Colon (tissue), 2 donors: ENCODE results near the gene NAP1L4.
"Not testable (repeated sequence)": the region's sequence is repeated elsewhere in the genome, so short reads cannot be mapped to it uniquely, and the experiment has no call there.

Source experiments
- FAIRE-seq: peaks from 2 replicates; lab custom pipeline; 2012; peaks lifted over from hg19 to GRCh38; lab: Jason Lieb, UNC
- donor health status: control.
- donor health status: control.

Gene NAP1L4

GRCh38 chr11:2958251-2958650, 33.9 kb downstream of the NAP1L4 start:
- no peak for FAIRE-seq

GRCh38 chr11:2955906-2956476, 36.1 kb downstream of the NAP1L4 start:
- no peak for FAIRE-seq

- FAIRE-seq, result no peak
Measured at GRCh38 chr11:2954263-2954662, 37.9 kb downstream of the NAP1L4 start.

DNA sequence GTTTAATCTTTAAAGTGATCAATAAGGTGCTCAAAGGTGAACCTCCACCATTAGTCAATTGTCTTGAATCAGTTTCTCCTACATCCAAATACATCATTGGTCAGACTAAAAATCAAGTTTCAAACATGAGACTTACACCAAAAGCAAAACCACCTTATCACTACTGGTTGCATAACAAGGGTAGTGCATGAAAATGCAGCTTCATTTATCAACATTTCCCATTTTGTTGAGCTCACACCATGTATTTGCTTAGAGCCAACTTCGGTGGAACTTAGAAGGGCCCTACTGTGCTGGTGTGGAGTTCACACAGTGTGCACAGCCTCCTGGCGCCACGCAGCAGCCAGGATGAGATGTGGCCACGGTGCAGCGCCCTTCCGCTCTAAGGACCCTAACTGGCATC, 39.8 kb downstream of the NAP1L4 start:
- FAIRE-seq, result no peak

DNA sequence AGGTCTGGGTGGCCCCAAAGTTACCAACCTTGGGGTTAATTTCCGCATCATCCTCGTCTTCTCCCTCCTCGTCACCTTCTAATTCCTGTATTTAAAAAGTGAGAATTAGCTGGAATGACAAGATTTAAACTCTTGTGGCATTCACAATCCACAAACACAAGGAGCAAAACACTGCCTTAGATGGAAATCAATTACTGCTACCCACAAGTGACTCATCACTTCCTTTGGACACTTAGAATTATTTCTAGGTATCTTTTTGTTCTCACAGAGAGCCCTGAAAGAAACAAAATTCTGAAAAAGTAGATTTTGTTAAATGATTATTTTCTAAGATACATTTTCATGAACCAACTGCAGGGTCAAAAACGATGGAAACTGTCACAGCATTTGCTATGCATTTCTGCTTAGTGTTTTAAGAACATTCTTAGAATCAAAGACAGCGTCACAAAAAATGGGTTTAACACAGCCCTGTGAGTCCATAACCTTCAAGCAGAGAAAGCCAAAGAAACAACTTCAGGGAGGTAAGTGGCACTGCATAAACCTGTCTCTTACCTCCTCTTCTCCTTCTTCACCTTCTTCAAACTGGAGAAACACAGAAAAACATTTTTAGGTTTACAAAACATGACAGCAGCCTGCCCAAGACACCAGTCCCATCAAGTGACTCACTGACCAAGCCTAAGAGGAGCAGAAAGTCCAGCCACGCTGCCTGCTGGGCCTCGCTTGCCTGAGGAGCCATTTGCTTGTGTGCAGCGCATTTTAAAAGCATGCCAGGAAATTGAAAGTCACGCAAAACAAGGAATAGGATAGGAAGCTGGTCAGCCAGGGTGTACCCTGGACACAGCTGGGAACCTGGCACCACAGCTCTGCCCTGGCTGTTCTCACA, 40.7 kb downstream of the NAP1L4 start:
- no peak for FAIRE-seq

DNA sequence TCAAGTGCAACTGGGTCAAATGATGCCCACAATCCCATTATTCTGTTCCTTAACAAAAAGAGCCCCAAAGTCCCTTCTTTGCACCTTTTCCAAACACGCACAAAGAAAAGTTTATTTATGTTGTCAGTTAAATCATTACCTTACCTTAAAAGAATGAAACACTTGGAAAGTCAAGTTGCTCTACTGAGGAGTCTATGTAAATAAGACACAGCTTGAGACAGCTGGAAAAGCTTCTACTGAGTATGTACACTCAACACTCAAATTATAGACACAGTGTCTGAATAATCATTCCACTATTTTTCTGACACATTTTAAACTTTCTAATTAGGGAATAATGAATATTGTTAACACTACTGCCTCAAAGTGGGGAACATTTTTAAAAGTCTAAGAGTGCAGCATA, 41.3 kb downstream of the NAP1L4 start:
- no peak for FAIRE-seq

DNA sequence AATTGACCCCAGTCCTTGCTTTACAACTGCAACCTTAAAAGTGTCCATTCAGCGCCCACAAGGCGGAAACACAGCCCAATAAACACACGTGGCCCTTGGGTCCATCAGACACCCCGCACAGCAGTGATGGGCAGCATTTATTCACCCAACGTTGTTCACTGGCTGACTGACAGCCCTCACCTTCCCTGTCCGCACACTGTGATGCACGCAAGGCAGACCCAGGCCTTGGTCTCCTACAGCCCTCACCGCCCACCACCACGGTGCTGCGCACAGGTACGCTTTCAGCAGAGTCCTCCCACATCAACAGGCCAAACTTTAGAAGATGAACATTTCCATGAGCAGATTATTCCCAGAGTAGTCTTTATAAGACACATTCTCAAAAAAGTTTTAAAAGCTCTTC, 42.2 kb downstream of the NAP1L4 start:
- no peak for FAIRE-seq

GRCh38 chr11:2947744-2948143, 44.4 kb downstream of the NAP1L4 start:
- FAIRE-seq, result no peak

- no peak for FAIRE-seq
Measured at GRCh38 chr11:2945757-2946287, 46.3 kb downstream of the NAP1L4 start.

DNA sequence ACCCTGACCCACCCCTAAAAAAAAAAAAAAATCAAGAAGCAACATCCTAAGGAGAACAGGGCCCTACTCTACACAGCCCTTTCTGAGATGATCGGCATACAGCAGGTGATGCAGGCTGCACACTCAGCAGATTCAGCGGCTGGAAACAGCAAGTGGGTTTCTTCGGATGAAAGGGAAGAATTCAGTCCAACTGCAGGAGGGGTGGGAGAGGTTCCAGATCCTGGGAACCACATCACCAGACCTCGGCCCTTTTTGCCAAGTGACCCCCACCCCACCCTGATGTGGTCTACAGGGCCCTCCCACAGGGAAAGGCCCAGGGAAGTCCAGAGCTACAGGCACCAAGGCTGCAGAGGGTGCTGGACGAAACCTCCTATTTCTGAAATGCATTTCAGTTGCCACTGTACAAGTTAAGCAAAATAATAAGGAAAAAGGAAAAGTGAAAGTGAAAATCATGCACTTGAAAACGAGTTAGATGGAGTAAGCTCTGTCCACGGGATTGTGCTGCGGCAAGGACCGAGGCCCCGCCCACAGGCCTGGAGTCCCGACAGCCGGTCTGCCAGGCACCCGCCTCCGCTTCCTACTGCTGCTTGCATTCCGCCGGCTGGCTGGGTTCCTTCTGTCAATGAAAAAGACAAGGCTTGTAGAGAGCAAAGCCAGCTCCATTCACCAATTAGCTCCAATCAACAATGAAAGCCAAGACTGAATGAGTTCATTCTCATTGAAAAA, 46.9 kb downstream of the NAP1L4 start:
- FAIRE-seq, result peak; percentile 10

GRCh38 chr11:2944530-2944929, 47.6 kb downstream of the NAP1L4 start:
- FAIRE-seq, result no peak

DNA sequence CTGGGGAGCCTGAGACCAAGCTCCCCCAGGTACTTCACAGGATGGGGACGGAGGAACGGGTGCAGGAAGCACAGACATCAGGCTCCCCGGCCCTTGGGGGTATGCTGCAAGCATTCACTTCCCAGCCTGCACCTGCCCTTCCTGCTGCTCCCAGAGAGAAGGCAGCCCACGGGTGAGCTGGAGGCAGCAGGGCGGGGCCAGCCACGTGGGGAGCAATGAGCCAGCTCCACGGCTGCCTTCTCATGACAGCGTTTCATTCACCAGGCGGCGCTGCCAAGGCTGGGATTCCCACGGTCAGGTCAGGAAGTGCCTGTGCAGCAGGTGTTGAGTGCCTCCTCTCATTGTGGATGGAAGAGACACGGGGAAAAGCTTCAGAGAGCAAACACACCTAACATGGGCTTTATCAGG, 48.4 kb downstream of the NAP1L4 start:
- FAIRE-seq, result no peak

GRCh38 chr11:2942872-2943710, 49.0 kb downstream of the NAP1L4 start:
- no peak for FAIRE-seq

DNA sequence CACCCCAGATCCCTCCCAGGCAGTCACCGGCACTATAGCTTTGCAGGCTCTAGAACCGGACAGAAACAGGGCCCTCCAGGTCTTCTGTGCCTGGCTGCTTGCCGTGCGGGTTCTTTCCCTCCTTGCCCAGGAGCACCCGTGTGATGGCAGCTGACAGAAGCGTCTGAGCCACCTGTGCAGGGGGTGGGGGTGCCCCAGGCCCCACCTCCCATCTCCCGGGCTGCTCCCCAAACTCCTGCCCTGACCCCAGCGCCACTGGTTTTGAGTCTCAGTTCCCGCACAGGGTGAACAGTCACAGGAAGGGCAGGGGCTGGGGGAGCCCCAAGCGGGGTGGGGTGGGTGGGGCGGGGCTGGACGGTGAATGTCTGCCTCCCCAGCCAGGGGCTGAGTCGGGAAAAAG, 49.7 kb downstream of the NAP1L4 start:
- no peak for FAIRE-seq

GRCh38 chr11:2940921-2941821, 51.0 kb downstream of the NAP1L4 start:
- no peak for FAIRE-seq

DNA sequence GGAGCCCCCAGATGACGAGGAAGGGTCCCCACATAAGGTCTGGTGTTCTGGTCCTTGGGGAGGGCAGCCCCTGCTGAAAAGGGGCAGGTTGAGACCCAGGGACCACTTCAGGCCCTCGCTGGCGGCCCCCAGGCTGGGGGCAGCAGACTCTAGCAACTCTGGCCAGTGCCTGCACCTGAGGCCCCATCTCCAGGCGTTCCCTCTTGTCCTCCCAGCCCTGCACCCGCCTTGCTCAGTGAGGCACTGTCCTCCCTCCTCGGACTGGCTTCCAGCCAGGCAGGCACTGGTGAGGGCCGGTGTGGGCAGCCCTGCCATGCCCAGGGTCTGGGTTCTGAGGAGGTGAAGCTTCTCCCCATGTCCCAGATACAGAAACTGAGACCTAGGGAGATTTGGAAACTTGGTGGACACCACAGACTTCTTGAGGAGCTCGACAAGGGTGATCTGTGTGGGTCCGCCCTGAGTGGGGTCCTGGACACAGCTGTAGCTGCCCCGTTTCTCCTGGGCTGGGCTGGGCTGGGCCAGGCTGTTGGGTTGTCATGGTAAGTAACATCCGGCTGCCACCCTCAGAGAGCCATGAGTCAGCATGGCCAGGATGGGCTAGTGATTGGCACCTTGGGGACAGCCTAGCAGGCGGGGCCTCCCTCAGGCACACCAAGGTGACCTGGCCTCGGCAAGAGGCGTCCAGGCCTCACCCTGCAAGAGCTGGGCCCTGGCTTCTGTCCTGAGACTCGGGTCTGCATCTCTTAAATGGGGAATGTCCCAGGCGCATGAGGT, 51.8 kb downstream of the NAP1L4 start:
- no peak for FAIRE-seq

GRCh38 chr11:2938458-2939418, 53.4 kb downstream of the NAP1L4 start:
- FAIRE-seq, result not testable (repeated sequence)

GRCh38 chr11:2937641-2938457, 54.3 kb downstream of the NAP1L4 start:
- FAIRE-seq, result not testable (repeated sequence)
